ENCODE data around the gene DCX. TPM values are rescaled to one million over a fixed set of nuclear protein-coding genes. Genes with fewer than 3 reads are reported as not detected.

Gene DCX
- total RNA-seq, 1 experiment from 2014 or later: not detected

DNA sequence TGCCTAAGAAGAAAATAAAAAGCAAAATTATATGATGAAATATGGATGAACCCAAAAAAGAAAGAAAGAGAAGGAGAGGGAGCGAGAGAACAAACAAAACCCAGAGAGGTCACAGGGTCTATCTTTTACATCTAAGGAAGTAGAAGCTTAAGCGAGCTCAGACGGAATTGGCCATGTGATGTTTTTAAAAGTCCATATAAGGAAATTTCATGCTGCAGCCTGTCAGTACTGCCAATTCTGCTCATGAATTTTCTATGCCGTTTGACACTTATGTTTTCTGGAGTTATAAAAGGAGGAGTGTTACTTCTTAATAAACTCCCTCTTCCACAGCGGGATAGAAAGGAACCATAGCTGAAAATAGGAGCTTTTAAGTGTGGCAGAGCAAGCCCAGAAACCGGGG is 32.9 kb upstream of the DCX start (continued):
- TF ChIP-seq YY1 (IDR thresholded peaks at IDR 0.05; ENCODE audit: extremely low read depth, insufficient replicate concordance, low read depth, low read length): no peak
- TF ChIP-seq RAD21 (IDR thresholded peaks at IDR 0.05; ENCODE audit: low read depth): no peak
- no peak for TF ChIP-seq EZH2phosphoT487 (IDR thresholded peaks at IDR 0.05; ENCODE audit: borderline replicate concordance)
- no peak for TF ChIP-seq POLR2A (IDR thresholded peaks at IDR 0.05; ENCODE audit: borderline replicate concordance, extremely low read depth, insufficient read depth, insufficient read length)

DNA sequence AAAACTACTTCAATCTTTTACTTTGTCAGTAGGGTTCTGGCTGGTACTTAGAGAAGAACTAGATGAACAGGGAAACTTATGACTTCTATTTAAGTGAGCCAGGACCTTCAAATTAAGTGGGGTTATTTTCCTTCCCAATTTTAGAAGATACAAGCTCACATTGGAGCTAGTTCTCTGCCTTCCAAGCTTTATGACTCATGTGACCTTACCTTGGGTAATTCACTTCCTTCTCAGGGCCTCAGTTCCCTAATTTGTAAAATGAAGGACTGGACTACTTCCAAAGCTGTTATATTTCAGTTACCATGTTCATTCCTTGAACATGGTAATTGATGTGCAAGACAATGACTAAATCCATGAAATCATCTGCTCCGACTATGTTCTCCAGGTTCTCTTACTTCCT is 32.0 kb upstream of the DCX start:
- Histone ChIP-seq H3K36me3 (ENCODE audit: control insufficient read depth in 1 of 2, insufficient read depth in 2 of 2, low read length in 2 of 2) (no peaks in the 10 kb centered on the region), H3K9ac (ENCODE audit: low read length) (no peak overlapping the region), H3K27me3 (ENCODE audit: insufficient read depth, low read length) (no peaks in the 10 kb centered on the region), H3K9me2 (ENCODE audit: insufficient read depth) (no peaks in the 10 kb centered on the region), H4K20me1 (ENCODE audit: insufficient read depth) (no peaks in the 10 kb centered on the region), H2AFZ (ENCODE audit: low read depth, low read length, poor library complexity, severe bottlenecking) (no peak overlapping the region), H3K4me2 (ENCODE audit: low read length) (no peak overlapping the region), H3K9me3 (ENCODE audit: control insufficient read depth in 1 of 2, insufficient read depth in 1 of 2, low read depth in 1 of 2, low read length in 2 of 2) (no peaks in the 10 kb centered on the region), H3K4me3 (replicated peaks in 1 of 2; ENCODE audit: low read depth in 1 of 2, low read length in 2 of 2) (no peak overlapping the region), H3K27ac (ENCODE audit: low read depth, low read length) (no peak overlapping the region), H3K4me1 (ENCODE audit: control insufficient read depth in 1 of 2, insufficient read depth in 2 of 2, low read length in 2 of 2) (no peaks in the 10 kb centered on the region), H3K79me2 (ENCODE audit: insufficient read depth, low read length) (no peaks in the 10 kb centered on the region)
- RAD21 ChIA-PET (ENCODE audit: low non-redundant PET in 1 of 2, low total read pairs in 2 of 2, uncharacterized antibody in 2 of 2, unreplicated experiment in 2 of 2): no interaction called here
- no TSS peak for BruUV-seq (replicated peaks)
- CTCF ChIA-PET: interaction anchor here (1.2 to 1.3 kb wide), 2 partner anchors 9 to 17 kb away, joined by 3 read pairs; no protein-coding TSS in a partner anchor
- TF ChIP-seq EZH2phosphoT487 (IDR thresholded peaks at IDR 0.05; ENCODE audit: borderline replicate concordance) (no peak), ELF1 (IDR thresholded peaks at IDR 0.05; ENCODE audit: borderline replicate concordance, low read depth) (no peak), ZNF274 (IDR thresholded peaks at IDR 0.05; ENCODE audit: low read depth, low read length) (no peak), YY1 (IDR thresholded peaks at IDR 0.05; ENCODE audit: extremely low read depth, insufficient replicate concordance, low read depth, low read length) (no peak), SIN3A (IDR thresholded peaks at IDR 0.05; ENCODE audit: low read depth) (no peak), SRF (IDR thresholded peaks at IDR 0.05; ENCODE audit: low read depth) (no peak), SP1 (IDR thresholded peaks at IDR 0.05; ENCODE audit: low read depth) (no peak), JUND (IDR thresholded peaks at IDR 0.05) (no peak), CEBPB (IDR thresholded peaks at IDR 0.05; ENCODE audit: low read depth) (no peak)
- TF ChIP-seq, protein P1, sequence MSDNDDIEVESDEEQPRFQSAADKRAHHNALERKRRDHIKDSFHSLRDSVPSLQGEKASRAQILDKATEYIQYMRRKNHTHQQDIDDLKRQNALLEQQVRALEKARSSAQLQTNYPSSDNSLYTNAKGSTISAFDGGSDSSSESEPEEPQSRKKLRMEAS (IDR thresholded peaks at IDR 0.05): no peak
- TF ChIP-seq, protein P2, sequence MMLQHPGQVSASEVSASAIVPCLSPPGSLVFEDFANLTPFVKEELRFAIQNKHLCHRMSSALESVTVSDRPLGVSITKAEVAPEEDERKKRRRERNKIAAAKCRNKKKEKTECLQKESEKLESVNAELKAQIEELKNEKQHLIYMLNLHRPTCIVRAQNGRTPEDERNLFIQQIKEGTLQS (IDR thresholded peaks at IDR 0.05): no peak
- TF ChIP-seq, protein P3, sequence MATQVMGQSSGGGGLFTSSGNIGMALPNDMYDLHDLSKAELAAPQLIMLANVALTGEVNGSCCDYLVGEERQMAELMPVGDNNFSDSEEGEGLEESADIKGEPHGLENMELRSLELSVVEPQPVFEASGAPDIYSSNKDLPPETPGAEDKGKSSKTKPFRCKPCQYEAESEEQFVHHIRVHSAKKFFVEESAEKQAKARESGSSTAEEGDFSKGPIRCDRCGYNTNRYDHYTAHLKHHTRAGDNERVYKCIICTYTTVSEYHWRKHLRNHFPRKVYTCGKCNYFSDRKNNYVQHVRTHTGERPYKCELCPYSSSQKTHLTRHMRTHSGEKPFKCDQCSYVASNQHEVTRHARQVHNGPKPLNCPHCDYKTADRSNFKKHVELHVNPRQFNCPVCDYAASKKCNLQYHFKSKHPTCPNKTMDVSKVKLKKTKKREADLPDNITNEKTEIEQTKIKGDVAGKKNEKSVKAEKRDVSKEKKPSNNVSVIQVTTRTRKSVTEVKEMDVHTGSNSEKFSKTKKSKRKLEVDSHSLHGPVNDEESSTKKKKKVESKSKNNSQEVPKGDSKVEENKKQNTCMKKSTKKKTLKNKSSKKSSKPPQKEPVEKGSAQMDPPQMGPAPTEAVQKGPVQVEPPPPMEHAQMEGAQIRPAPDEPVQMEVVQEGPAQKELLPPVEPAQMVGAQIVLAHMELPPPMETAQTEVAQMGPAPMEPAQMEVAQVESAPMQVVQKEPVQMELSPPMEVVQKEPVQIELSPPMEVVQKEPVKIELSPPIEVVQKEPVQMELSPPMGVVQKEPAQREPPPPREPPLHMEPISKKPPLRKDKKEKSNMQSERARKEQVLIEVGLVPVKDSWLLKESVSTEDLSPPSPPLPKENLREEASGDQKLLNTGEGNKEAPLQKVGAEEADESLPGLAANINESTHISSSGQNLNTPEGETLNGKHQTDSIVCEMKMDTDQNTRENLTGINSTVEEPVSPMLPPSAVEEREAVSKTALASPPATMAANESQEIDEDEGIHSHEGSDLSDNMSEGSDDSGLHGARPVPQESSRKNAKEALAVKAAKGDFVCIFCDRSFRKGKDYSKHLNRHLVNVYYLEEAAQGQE (IDR thresholded peaks at IDR 0.05; ENCODE audit: low read depth): no peak
- TF ChIP-seq, protein P4, sequence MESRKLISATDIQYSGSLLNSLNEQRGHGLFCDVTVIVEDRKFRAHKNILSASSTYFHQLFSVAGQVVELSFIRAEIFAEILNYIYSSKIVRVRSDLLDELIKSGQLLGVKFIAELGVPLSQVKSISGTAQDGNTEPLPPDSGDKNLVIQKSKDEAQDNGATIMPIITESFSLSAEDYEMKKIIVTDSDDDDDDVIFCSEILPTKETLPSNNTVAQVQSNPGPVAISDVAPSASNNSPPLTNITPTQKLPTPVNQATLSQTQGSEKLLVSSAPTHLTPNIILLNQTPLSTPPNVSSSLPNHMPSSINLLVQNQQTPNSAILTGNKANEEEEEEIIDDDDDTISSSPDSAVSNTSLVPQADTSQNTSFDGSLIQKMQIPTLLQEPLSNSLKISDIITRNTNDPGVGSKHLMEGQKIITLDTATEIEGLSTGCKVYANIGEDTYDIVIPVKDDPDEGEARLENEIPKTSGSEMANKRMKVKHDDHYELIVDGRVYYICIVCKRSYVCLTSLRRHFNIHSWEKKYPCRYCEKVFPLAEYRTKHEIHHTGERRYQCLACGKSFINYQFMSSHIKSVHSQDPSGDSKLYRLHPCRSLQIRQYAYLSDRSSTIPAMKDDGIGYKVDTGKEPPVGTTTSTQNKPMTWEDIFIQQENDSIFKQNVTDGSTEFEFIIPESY (IDR thresholded peaks at IDR 0.05; ENCODE audit: extremely low read depth, insufficient replicate concordance, low read length): no peak
- TF ChIP-seq, protein P5, sequence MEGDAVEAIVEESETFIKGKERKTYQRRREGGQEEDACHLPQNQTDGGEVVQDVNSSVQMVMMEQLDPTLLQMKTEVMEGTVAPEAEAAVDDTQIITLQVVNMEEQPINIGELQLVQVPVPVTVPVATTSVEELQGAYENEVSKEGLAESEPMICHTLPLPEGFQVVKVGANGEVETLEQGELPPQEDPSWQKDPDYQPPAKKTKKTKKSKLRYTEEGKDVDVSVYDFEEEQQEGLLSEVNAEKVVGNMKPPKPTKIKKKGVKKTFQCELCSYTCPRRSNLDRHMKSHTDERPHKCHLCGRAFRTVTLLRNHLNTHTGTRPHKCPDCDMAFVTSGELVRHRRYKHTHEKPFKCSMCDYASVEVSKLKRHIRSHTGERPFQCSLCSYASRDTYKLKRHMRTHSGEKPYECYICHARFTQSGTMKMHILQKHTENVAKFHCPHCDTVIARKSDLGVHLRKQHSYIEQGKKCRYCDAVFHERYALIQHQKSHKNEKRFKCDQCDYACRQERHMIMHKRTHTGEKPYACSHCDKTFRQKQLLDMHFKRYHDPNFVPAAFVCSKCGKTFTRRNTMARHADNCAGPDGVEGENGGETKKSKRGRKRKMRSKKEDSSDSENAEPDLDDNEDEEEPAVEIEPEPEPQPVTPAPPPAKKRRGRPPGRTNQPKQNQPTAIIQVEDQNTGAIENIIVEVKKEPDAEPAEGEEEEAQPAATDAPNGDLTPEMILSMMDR (IDR thresholded peaks at IDR 0.05 in 2 of 3, conservative IDR thresholded peaks at IDR 0.05 in 1 of 3; ENCODE audit: borderline replicate concordance in 1 of 3, insufficient read depth in 1 of 3, low read depth in 2 of 3, low read length in 2 of 3): no peak
- POLR2A ChIA-PET: no interaction called here
- intact Hi-C loops (cut with micrococcal nuclease): loop anchor here (2.0 kb wide), 1 partner anchor 275 kb away; no protein-coding TSS in a partner anchor
- DNase-seq (ENCODE audit: low read depth, low spot score) (no peak), ATAC-seq (no peak)

All from HCT116 (cell line).